ENCODE data around the gene LINGO3. TPM values are rescaled to one million over a fixed set of nuclear protein-coding genes. Genes with fewer than 3 reads are reported as not detected.

Gene LINGO3
- total RNA-seq, 1 donor from 2014 or later = 0.60 TPM

DNA sequence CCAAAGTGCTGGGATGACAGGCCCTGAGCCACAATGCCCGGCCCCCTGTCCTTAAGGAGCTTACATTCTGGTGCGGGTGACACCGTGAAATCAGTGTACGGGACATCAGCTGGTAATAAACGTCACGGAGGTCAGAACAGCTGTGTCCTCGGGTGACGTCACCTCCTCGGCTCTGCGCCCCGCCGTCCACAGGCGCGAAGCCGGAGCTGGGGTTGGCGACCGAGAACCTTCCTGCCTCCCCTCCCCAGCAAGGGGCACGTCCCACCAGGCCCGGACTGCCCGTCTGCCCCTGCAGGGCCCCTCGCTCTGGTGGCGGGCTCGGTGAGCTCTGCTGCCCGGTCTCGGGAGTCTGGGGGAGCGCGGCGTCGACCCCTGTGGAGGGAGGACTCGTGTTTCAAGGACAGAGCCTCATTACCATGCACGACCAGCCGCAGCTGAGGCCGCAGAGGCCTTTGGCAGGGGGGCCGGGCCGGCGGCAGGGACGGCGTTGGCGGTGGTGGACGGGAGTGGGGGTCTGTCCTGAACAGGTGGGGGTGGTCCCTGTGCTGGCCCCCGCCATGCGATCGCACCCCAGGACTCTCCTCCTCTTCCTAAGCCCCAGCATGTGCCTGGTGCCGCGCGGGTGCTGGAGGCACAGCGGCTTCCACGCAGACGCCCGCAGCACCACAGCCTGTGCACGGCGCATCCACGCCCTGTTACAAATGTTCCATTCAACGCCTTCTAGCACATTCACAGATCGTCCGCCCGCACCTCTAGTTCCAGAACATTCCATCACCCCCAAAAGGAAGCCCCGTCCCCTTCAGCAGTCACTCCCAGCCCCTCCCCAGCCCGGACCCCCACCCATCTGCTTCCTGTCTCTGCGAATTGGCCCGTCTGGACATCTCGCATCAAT lies 5.4 kb downstream of the LINGO3 start:
- Mint-ChIP-seq H3K9me3 (peaks cover 3% of the 10 kb centered on the region), H3K27ac (peak overlapping the region; percentile 66), H3K4me3 (no peak overlapping the region), H3K4me1 (peaks cover 4% of the 10 kb centered on the region), H3K36me3 (no peaks in the 10 kb centered on the region), H3K27me3 (ENCODE audit: low read depth) (peaks cover 52% of the 10 kb centered on the region)
- TF ChIP-seq, protein P1, sequence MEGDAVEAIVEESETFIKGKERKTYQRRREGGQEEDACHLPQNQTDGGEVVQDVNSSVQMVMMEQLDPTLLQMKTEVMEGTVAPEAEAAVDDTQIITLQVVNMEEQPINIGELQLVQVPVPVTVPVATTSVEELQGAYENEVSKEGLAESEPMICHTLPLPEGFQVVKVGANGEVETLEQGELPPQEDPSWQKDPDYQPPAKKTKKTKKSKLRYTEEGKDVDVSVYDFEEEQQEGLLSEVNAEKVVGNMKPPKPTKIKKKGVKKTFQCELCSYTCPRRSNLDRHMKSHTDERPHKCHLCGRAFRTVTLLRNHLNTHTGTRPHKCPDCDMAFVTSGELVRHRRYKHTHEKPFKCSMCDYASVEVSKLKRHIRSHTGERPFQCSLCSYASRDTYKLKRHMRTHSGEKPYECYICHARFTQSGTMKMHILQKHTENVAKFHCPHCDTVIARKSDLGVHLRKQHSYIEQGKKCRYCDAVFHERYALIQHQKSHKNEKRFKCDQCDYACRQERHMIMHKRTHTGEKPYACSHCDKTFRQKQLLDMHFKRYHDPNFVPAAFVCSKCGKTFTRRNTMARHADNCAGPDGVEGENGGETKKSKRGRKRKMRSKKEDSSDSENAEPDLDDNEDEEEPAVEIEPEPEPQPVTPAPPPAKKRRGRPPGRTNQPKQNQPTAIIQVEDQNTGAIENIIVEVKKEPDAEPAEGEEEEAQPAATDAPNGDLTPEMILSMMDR (IDR thresholded peaks at IDR 0.05; ENCODE audit: unreplicated experiment) = no peak
- DNase-seq (ENCODE audit: low spot score in 2 of 2, unreplicated experiment in 2 of 2) = no peak

DNA sequence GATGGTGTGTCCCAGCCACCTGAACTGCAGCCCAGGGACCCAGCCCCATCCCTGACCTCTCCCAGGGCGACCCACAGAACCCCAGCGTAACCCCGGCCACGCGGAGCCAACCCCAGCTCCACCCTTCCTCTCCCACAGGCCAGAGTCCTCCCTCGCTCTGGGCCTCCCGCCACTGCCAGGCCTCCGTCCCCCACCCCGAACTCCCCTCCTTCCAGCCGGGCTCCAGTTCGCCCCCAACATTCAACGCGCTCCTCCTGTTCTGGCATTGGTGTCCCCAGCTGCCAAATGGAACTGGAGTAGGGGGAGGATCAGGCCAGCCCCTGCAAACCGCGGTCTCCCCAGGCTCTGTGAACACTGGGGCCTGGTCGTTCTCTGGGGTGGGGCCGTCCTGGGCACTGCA lies 7.4 kb downstream of the LINGO3 start:
- TF ChIP-seq, protein P1 (IDR thresholded peaks at IDR 0.05; ENCODE audit: unreplicated experiment) = no peak
- Mint-ChIP-seq H3K27me3 (ENCODE audit: low read depth) (peaks cover 42% of the 10 kb centered on the region), H3K9me3 (peaks cover 3% of the 10 kb centered on the region)

DNA sequence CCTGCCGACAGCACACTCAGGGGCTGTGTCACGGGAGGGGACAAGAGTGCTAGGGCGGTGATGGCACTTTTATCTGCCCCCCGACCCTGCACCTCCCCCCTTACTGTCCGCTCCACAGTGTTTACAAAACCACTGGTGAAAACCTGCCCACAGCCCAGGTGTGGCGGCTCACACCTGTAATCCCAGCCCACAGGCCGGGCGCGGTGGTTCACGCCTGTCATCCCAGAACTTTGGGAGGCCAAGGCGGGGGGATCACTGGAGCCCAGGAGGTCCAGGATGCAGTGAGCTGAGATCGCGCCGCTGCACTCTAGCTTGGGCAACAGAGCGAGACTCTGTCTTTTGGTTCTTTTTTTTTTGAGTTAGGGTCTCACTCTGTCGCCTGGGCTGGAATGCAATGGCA lies 11.8 kb downstream of the LINGO3 start:
- Mint-ChIP-seq H3K9me3 (no peaks in the 10 kb centered on the region), H3K27ac (no peak overlapping the region), H3K4me1 (peaks cover 3% of the 10 kb centered on the region), H3K27me3 (ENCODE audit: low read depth) (peaks cover 55% of the 10 kb centered on the region), H3K36me3 (no peaks in the 10 kb centered on the region), H3K4me3 (no peak overlapping the region)
- TF ChIP-seq, protein P1 (IDR thresholded peaks at IDR 0.05; ENCODE audit: unreplicated experiment) = no peak
- DNase-seq (ENCODE audit: low spot score in 2 of 2, unreplicated experiment in 2 of 2) = no peak

More for the DNA sequence above, 7.4 kb downstream of the LINGO3 start:
- H3K27ac Mint-ChIP-seq = no peak overlapping the region
- H3K4me1 Mint-ChIP-seq = peaks cover 4% of the 10 kb centered on the region
- no peak for DNase-seq (ENCODE audit: low spot score in 2 of 2, unreplicated experiment in 2 of 2)
- H3K36me3 Mint-ChIP-seq = no peaks in the 10 kb centered on the region
- H3K4me3 Mint-ChIP-seq = no peak overlapping the region

DNA sequence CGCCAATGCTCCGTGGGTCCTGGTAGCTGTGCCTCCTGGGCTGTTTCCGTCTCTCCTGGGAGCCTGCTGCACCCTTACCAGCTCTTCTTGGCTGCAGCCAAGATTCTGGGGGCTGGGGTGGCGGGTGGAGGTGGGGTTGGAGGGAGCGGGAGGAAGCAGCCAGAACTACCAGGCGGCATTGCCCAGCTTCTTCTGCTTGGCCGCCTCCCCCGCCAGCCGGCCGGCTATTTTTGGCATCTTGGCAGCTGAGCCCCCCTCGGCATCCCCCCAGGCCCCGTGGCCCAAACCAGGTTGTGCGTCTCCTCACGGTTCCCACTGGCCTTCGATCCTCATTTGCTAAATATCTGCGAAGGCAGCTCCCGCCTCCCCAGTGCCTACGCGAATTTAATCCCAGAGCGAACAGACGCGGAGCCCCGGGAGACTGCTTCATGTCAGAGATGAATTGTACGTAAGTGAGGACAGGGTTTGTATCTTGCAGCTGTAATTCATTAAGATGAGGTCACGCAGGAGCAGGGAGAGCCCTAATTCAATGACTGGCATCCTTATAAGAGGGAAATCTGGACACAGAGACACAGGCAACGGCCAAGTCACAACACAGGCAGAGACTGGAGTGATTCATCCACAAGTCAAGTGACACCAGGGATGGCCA lies 13.1 kb downstream of the LINGO3 start:
- no peaks in the 10 kb centered on the region for H3K9me3 Mint-ChIP-seq
- no peak for DNase-seq (ENCODE audit: low spot score in 2 of 2, unreplicated experiment in 2 of 2)
- no peak overlapping the region for H3K27ac Mint-ChIP-seq
- H3K4me1 Mint-ChIP-seq = peaks cover 7% of the 10 kb centered on the region
- no peak overlapping the region for H3K4me3 Mint-ChIP-seq
- H3K36me3 Mint-ChIP-seq = no peaks in the 10 kb centered on the region
- TF ChIP-seq, protein P1 (IDR thresholded peaks at IDR 0.05; ENCODE audit: unreplicated experiment) = no peak
- H3K27me3 Mint-ChIP-seq (ENCODE audit: low read depth) = peaks cover 61% of the 10 kb centered on the region

DNA sequence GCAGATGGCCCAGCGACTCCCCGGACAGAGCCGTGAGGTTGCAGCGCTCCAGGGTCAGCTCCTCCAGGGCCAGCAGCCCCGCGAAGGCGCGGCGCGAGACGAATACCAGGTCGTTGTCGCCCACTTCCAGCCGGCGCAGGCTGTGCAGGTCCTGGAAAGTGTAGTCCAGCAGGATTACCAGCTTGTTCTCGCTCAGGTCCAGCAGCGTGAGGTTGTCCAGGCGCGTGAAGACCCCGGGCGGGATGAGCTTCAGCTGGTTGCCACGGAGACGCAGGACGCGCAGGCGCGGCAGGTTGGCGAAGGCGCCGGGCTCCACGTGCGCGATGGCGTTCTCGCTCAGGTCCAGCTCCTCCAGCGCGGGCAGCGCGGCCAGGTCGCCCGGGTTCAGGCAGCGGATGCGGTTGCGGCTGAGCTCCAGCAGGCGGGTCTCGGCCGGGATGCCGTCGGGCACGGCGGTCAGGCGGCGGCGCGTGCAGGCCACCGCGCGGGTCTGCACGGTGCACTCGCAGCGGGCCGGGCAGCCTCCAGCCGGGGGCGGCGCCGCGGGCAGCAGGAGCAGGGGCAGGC lies 16.7 kb downstream of the LINGO3 start:
- peak overlapping the region; percentile 49 for H3K4me3 Mint-ChIP-seq

More for the DNA sequence above, 16.7 kb downstream of the LINGO3 start:
- peaks cover 9% of the 10 kb centered on the region for H3K4me1 Mint-ChIP-seq
- no peaks in the 10 kb centered on the region for H3K36me3 Mint-ChIP-seq
- peak in 1 of 2 experiments; percentile 75 for DNase-seq (ENCODE audit: low spot score in 2 of 2, unreplicated experiment in 2 of 2)
- TF ChIP-seq, protein P1 (IDR thresholded peaks at IDR 0.05; ENCODE audit: unreplicated experiment) = no peak
- H3K27me3 Mint-ChIP-seq (ENCODE audit: low read depth) = peaks cover 89% of the 10 kb centered on the region
- H3K9me3 Mint-ChIP-seq = no peaks in the 10 kb centered on the region
- no peak overlapping the region for H3K27ac Mint-ChIP-seq
